Stimulated activated CD8-positive, alpha-beta memory T cell treated with anti-CD3 and anti-CD28 coated beads, Interleukin-12 subunit alpha, Interleukin-12 subunit beta, amount 100 ng/mL, for 4 hours (primary cell): ENCODE measurements around the gene SEL1L.
"Not testable (repeated sequence)": the region's sequence is repeated elsewhere in the genome, so short reads cannot be mapped to it uniquely, and the experiment has no call there.

Source experiments
- DNase-seq: peaks from one replicate; pipeline ENCODE4 v3.0.0-alpha.2; 2020; ENCODE audit warnings: low read depth

SEL1L gene

GRCh38 chr14:81474148-81474492, 59.5 kb downstream of the SEL1L start:
- no peak for DNase-seq

- DNase-seq, result no peak
Measured at GRCh38 chr14:81473456-81474147, 60.1 kb downstream of the SEL1L start.

- DNase-seq, result no peak
Measured at GRCh38 chr14:81472096-81472800, 61.4 kb downstream of the SEL1L start.

- no peak for DNase-seq
Measured at GRCh38 chr14:81471062-81471461, 62.6 kb downstream of the SEL1L start.

- not testable (repeated sequence) for DNase-seq
Measured at GRCh38 chr14:81470557-81470826, 63.2 kb downstream of the SEL1L start.

GRCh38 chr14:81466854-81467253, 66.8 kb downstream of the SEL1L start:
- DNase-seq, result no peak

- no peak for DNase-seq
Measured at GRCh38 chr14:81465507-81466228, 68.0 kb downstream of the SEL1L start.

- DNase-seq, result not testable (repeated sequence)
Measured at GRCh38 chr14:81465003-81465392, 68.7 kb downstream of the SEL1L start.

- DNase-seq, result no peak
Measured at GRCh38 chr14:81464253-81465002, 69.2 kb downstream of the SEL1L start.

GRCh38 chr14:81462356-81462755, 71.3 kb downstream of the SEL1L start:
- not testable (repeated sequence) for DNase-seq

- no peak for DNase-seq
Measured at GRCh38 chr14:81459912-81460311, 73.7 kb downstream of the SEL1L start.

- DNase-seq, result no peak
Measured at GRCh38 chr14:81458352-81458751, 75.3 kb downstream of the SEL1L start.

- DNase-seq, result no peak
Measured at GRCh38 chr14:81455390-81455789, 78.3 kb downstream of the SEL1L start.

- DNase-seq, result no peak
Measured at GRCh38 chr14:81454572-81455218, 79.0 kb downstream of the SEL1L start.

- DNase-seq, result no peak
Measured at GRCh38 chr14:81453166-81453766, 80.4 kb downstream of the SEL1L start.

- no peak for DNase-seq
Measured at GRCh38 chr14:81452341-81453133, 81.1 kb downstream of the SEL1L start.

GRCh38 chr14:81450976-81451375, 82.7 kb downstream of the SEL1L start:
- DNase-seq, result no peak

GRCh38 chr14:81450100-81450531, 83.5 kb downstream of the SEL1L start:
- no peak for DNase-seq

GRCh38 chr14:81449576-81449975, 84.1 kb downstream of the SEL1L start:
- no peak for DNase-seq

GRCh38 chr14:81449114-81449513, 84.5 kb downstream of the SEL1L start:
- DNase-seq, result no peak
